HL-60 (cell line): Measurements from ENCODE around the gene PON1.

Experiments used
- DNase-seq, 2 experiments: peaks; one replicate each; pipeline ENCODE4 v3.0.0-alpha.2; 2010 to 2020; ENCODE audit warnings: low read depth in 1 of 2, low spot score in 1 of 2
- H3K27ac ChIP-seq: fragments of 250-450 bp; sonication (Bioruptor Pico); replicated peaks from 2 replicates; pipeline ENCODE4 v1.5.1; 2020; ENCODE audit warnings: mild to moderate bottlenecking, moderate library complexity
- H3K27me3 ChIP-seq: fragments of 250-450 bp; sonication (Bioruptor Pico); 2 replicates; pipeline ENCODE4 v1.5.1; 2021; ENCODE audit warnings: mild to moderate bottlenecking, moderate library complexity; ENCODE audit not compliant: insufficient read depth, poor library complexity, severe bottlenecking
- H3K4me3 ChIP-seq: replicated peaks from 2 replicates; pipeline ENCODE4 v1.5.1; 2011; ENCODE audit warnings: mild to moderate bottlenecking, control low read depth, low read length; ENCODE audit not compliant: insufficient read depth
- CTCF ChIP-seq: IDR thresholded peaks from one replicate; pipeline ENCODE4 v1.5.1; 2011; ENCODE audit warnings: low read length, control low read depth, inconsistent platforms; ENCODE audit not compliant: insufficient read depth
- GABPA ChIP-seq: IDR thresholded peaks from 2 replicates; pipeline ENCODE4 v1.6.1; 2012; ENCODE audit warnings: low read depth
- POLR2AphosphoS5 ChIP-seq: IDR thresholded peaks from 2 replicates; pipeline ENCODE4 v1.6.1; 2012; ENCODE audit warnings: low read depth
- REST ChIP-seq: IDR thresholded peaks from 2 replicates; pipeline ENCODE4 v1.6.1; 2012; ENCODE audit warnings: low read depth; ENCODE audit not compliant: insufficient replicate concordance
- SPI1 ChIP-seq: IDR thresholded peaks from 2 replicates; pipeline ENCODE4 v1.6.1; 2012; ENCODE audit warnings: low read depth, mild to moderate bottlenecking, borderline replicate concordance

The PON1 gene

GRCh38 chr7:95311389-95311788 is 12.9 kb downstream of the PON1 start:
- no peak for DNase-seq
- Histone ChIP-seq H3K27me3 (no peaks in the 10 kb centered on the region), H3K27ac (no peak overlapping the region), H3K4me3 (no peak overlapping the region)
- TF ChIP-seq CTCF = no peak
- TF ChIP-seq SPI1 = no peak
- TF ChIP-seq GABPA = no peak
- TF ChIP-seq POLR2AphosphoS5 = no peak
- TF ChIP-seq REST = no peak

- Histone ChIP-seq H3K4me3 (no peak overlapping the region), H3K27me3 (no peaks in the 10 kb centered on the region), H3K27ac (no peak overlapping the region)
- TF ChIP-seq GABPA = no peak
- DNase-seq = no peak
Measured at GRCh38 chr7:95309951-95310350, 14.4 kb downstream of the PON1 start.

GRCh38 chr7:95304990-95305389 is 19.3 kb downstream of the PON1 start:
- Histone ChIP-seq H3K4me3 (no peak overlapping the region), H3K27me3 (no peaks in the 10 kb centered on the region), H3K27ac (no peak overlapping the region)
- DNase-seq = no peak
- no peak for TF ChIP-seq GABPA
- TF ChIP-seq SPI1 = no peak
- TF ChIP-seq CTCF = no peak
- TF ChIP-seq REST = no peak
- no peak for TF ChIP-seq POLR2AphosphoS5

GRCh38 chr7:95303013-95303905 is 21.1 kb downstream of the PON1 start:
- Histone ChIP-seq H3K27me3 (no peaks in the 10 kb centered on the region), H3K4me3 (no peak overlapping the region), H3K27ac (no peak overlapping the region)
- TF ChIP-seq POLR2AphosphoS5 = no peak
- TF ChIP-seq SPI1 = no peak
- TF ChIP-seq CTCF = no peak
- no peak for DNase-seq
